Body of pancreas (tissue), 4 donors: ENCODE data around the gene SLC25A21. TPM values are rescaled to one million over a fixed set of nuclear protein-coding genes. Genes with fewer than 3 reads are reported as not detected.

Experiments used
- ATAC-seq: fragments of 150-250 bp; one replicate; pipeline ENCODE4 v1.9.1; 2016
- DNase-seq, 4 donors: peaks; one replicate each; pipeline ENCODE4 v3.0.0-alpha.2; 2019
- H3K27ac ChIP-seq, 4 donors: fragments of 200-600 bp; sonication (generic); 1 replicate in 3 of 4; 2 replicates in 1 of 4; pipeline versions ENCODE4 v1.5.1 to v1.6.1; 2016 to 2019; ENCODE audit warnings: mild to moderate bottlenecking in 1 of 4, mixed read lengths in 1 of 4, moderate library complexity in 1 of 4
- H3K27me3 ChIP-seq, 2 donors: fragments of 200-600 bp; sonication (generic); one replicate each; pipeline ENCODE4 v1.6.0; 2016; ENCODE audit warnings: mild to moderate bottlenecking in 1 of 2
- H3K36me3 ChIP-seq, 2 donors: fragments of 200-600 bp; sonication (generic); replicated peaks in 1 of 2; 2 replicates each; pipeline ENCODE4 v1.5.1; 2016; ENCODE audit warnings: low read depth in 2 of 2; ENCODE audit not compliant: insufficient read depth in 1 of 2
- H3K4me1 ChIP-seq: fragments of 200-600 bp; sonication (generic); one replicate; pipeline ENCODE4 v1.6.0; 2016
- H3K4me3 ChIP-seq, 2 donors: fragments of 200-600 bp; sonication (generic); 1 replicate in 1 of 2; 2 replicates in 1 of 2; pipeline ENCODE4 v1.5.1; 2016 to 2019
- H3K9me3 ChIP-seq, 3 donors: fragments of 200-600 bp; sonication (generic); 1 replicate in 2 of 3; 2 replicates in 1 of 3; pipeline ENCODE4 v1.5.1; 2016
- CTCF ChIP-seq, 7 experiments: fragments of 450-650 bp in 4 of 7; fragments of 200-600 bp in 3 of 7; sonication (generic) in 3 of 7; IDR thresholded peaks; one replicate each; pipeline ENCODE4 v1.5.1; 2016 to 2019; ENCODE audit warnings: antibody characterized with exemption in 7 of 7
- POLR2A ChIP-seq, 3 donors: fragments of 450-650 bp; IDR thresholded peaks; one replicate each; pipeline ENCODE4 v1.6.1; 2016; ENCODE audit warnings: antibody characterized with exemption in 3 of 3, mild to moderate bottlenecking in 2 of 3
- WGBS, 2 donors: methylation state at CpG; one replicate each; pipeline ENCODE4 v1.1.5; 2017; 5-methylcytosine and 5-hydroxymethylcytosine counted together
- intact Hi-C: fragments of 100-400 bp; cut with DNase I; formaldehyde crosslinking; loops from one replicate; pipeline ENCODE4 v1.15.1; 2023
- total RNA-seq, 2 donors: library from RNA; depleted of rRNA; stranded (reverse); fragments of >200 nt; gene quantifications; one replicate each; pipeline ENCODE4 v1.1.0, GENCODE V29; 2016

The SLC25A21 gene
- total RNA-seq, 2 donors from 2014 or later = not detected

GRCh38 chr14:36768638-36769337, 403.6 kb downstream of the SLC25A21 start:
- Histone ChIP-seq H3K27me3 (no peaks in the 10 kb centered on the region), H3K36me3 (no peaks in the 10 kb centered on the region), H3K4me3 (no peak overlapping the region), H3K4me1 (no peaks in the 10 kb centered on the region), H3K9me3 (no peaks in the 10 kb centered on the region), H3K27ac (no peak overlapping the region)
- ATAC-seq (no peak), DNase-seq (no peak)
- intact Hi-C loops = no loop called here
- TF ChIP-seq CTCF (IDR thresholded peaks at IDR 0.05) (no peak), POLR2A (IDR thresholded peaks at IDR 0.05) (no peak)
- 81 to 83% methylated on average over 4 of the region's 4 CpGs for WGBS, 2 donors

- H3K4me3 ChIP-seq = no peak overlapping the region
- H3K36me3 ChIP-seq = no peaks in the 10 kb centered on the region
- H3K27me3 ChIP-seq = no peaks in the 10 kb centered on the region
- intact Hi-C loops = no loop called here
- no peak for DNase-seq
- no peaks in the 10 kb centered on the region for H3K9me3 ChIP-seq
- WGBS, 2 donors = 45 to 49% methylated on average over 7 of the region's 7 CpGs
- no peak overlapping the region for H3K27ac ChIP-seq
- H3K4me1 ChIP-seq = no peaks in the 10 kb centered on the region
- no peak for ATAC-seq
- TF ChIP-seq CTCF (IDR thresholded peaks at IDR 0.05) (no peak), POLR2A (IDR thresholded peaks at IDR 0.05) (no peak)
These were observed 404.7 kb downstream of the SLC25A21 start for GRCh38 chr14:36767603-36768281.

GRCh38 chr14:36766974-36767373, 405.4 kb downstream of the SLC25A21 start:
- TF ChIP-seq POLR2A (IDR thresholded peaks at IDR 0.05) = no peak
- TF ChIP-seq CTCF (IDR thresholded peaks at IDR 0.05) = no peak
- Histone ChIP-seq H3K27me3 (no peaks in the 10 kb centered on the region), H3K36me3 (no peaks in the 10 kb centered on the region), H3K4me1 (no peaks in the 10 kb centered on the region), H3K9me3 (no peaks in the 10 kb centered on the region), H3K27ac (no peak overlapping the region), H3K4me3 (no peak overlapping the region)
- 48 to 86% methylated on average over 2 of the region's 2 CpGs for WGBS, 2 donors
- no peak for ATAC-seq
- DNase-seq = no peak
- intact Hi-C loops = no loop called here

- H3K27ac ChIP-seq = no peak overlapping the region
- no peak for TF ChIP-seq CTCF (IDR thresholded peaks at IDR 0.05)
- TF ChIP-seq POLR2A (IDR thresholded peaks at IDR 0.05) = no peak
- ATAC-seq = no peak
- 78 to 82% methylated on average over 6 of the region's 6 CpGs for WGBS, 2 donors
- no peak for DNase-seq
- no peak overlapping the region for H3K4me3 ChIP-seq
- no peaks in the 10 kb centered on the region for H3K36me3 ChIP-seq
- intact Hi-C loops = no loop called here
- no peaks in the 10 kb centered on the region for H3K4me1 ChIP-seq
- H3K27me3 ChIP-seq = no peaks in the 10 kb centered on the region
- H3K9me3 ChIP-seq = no peaks in the 10 kb centered on the region
These were observed 414.4 kb downstream of the SLC25A21 start for GRCh38 chr14:36757734-36758601.
